ENCODE data around the gene SPOCD1.

GRCh38 chr1:31861346-31861745 is 45.5 kb upstream of the SPOCD1 start:
- TF ChIP-seq CTCF (conservative IDR thresholded peaks at IDR 0.05; ENCODE audit: low read length) = peak; percentile 49
- TF ChIP-seq EZH2phosphoT487 (IDR thresholded peaks at IDR 0.05; ENCODE audit: borderline replicate concordance, low read depth, low read length) = no peak
